ENCODE data around the gene EOMES. TPM values are rescaled to one million over a fixed set of nuclear protein-coding genes. Genes with fewer than 3 reads are reported as not detected.
"Not testable (repeated sequence)": the region's sequence is repeated elsewhere in the genome, so short reads cannot be mapped to it uniquely, and the experiment has no call there.

EOMES gene
- 1 to 10 TPM in 1 of 12 donors, under 1 TPM in 9, not detected in 2; 0.20 to 1.2 (median 0.33) TPM for polyA plus RNA-seq (ENCODE audit: insufficient read length in 12 of 12)
- long read RNA-seq, donor 1 = 0 reads
- long read RNA-seq, donor 2 = 0 reads
- long read RNA-seq, donor 3 = 0 reads
- long read RNA-seq, donor 4 = 0 reads
- long read RNA-seq, donor 5 = 0 reads
- long read RNA-seq, donor 6 = 0 reads
- long read RNA-seq, donor 7 = 0 reads
- long read RNA-seq, donor 8 = 0 reads
- long read RNA-seq, donor 9 = 0 reads
- long read RNA-seq, donor 10 = 0 reads
- long read RNA-seq, donor 11 = 0 reads

GRCh38 chr3:27721717-27722564, at the start of gene EOMES:
TSS of gene EOMES (minus strand) at chr3:27722323. CDS start at chr3:27722294, 29 bp downstream.
- DNase-seq = no peak

GRCh38 chr3:27770384-27770783, 48.3 kb upstream of the EOMES start:
- not testable (repeated sequence) for DNase-seq

DNA sequence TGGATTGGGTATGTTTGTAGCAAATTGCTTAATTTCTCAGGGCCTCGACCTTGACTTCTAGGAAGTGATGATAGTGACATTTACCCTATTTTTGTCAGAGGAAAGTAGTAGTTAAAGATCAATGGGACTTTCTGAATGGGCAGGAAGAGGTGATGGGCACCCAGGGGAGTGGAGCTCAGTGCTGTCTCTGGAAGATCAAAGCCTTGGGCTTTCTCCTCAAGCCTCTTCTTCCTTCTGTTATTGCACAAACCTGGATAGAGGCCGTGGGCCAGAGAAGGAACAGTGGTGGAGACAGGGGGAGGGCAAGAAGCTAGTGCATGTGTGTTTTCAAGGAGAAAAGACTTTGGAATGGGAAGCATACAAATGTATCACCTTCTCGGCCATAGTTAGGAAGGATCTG, 44.9 kb upstream of the EOMES start:
- no peak for DNase-seq

DNA sequence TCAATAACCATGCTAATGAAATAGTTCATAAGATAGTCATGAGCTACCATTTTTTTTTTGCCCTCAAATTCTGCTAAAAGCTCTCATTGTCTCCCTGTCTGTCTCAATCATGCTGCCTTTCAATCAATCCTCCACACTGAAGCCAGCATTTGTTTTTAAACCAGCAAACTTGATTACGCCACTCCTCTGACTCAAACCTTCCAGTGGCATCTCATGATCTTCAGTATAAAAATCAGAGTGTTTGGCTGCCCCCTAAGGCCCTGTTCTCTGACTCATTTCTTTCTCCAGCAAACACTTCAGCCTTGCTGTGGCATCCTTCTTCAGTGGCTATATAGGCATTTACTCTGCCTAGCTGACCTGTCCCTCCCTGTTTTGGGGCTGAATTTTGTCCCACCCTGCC, 36.0 kb upstream of the EOMES start:
- no peak for DNase-seq

GRCh38 chr3:27756877-27757276, 34.8 kb upstream of the EOMES start:
- no peak for DNase-seq

GRCh38 chr3:27752926-27753325, 30.8 kb upstream of the EOMES start:
- no peak for DNase-seq

GRCh38 chr3:27749643-27750042, 27.5 kb upstream of the EOMES start:
- DNase-seq = no peak

DNA sequence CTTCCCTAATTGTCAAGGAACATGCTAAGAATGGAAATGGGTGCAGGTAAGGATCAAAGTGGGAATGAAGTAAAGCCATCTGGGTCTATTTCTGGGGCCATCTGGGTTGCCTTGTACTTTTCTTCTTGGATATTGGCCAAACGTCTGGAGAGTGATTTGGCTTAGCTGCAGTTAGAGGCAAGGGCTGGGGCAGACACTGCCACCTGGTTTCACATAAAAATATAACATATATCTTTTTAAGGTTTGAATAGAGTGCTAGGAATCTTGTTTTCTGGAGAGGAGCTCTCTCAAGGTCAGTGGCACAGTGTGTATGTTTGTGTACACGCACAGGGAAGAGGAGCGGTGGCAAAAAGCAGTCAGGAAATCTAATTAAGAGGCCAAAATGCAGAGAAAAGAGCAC, 24.7 kb upstream of the EOMES start:
- DNase-seq = no peak

- DNase-seq = no peak
These were observed 18.7 kb upstream of the EOMES start for GRCh38 chr3:27740854-27741253.

- DNase-seq = no peak
These were observed 15.0 kb upstream of the EOMES start for GRCh38 chr3:27737091-27737490.

DNA sequence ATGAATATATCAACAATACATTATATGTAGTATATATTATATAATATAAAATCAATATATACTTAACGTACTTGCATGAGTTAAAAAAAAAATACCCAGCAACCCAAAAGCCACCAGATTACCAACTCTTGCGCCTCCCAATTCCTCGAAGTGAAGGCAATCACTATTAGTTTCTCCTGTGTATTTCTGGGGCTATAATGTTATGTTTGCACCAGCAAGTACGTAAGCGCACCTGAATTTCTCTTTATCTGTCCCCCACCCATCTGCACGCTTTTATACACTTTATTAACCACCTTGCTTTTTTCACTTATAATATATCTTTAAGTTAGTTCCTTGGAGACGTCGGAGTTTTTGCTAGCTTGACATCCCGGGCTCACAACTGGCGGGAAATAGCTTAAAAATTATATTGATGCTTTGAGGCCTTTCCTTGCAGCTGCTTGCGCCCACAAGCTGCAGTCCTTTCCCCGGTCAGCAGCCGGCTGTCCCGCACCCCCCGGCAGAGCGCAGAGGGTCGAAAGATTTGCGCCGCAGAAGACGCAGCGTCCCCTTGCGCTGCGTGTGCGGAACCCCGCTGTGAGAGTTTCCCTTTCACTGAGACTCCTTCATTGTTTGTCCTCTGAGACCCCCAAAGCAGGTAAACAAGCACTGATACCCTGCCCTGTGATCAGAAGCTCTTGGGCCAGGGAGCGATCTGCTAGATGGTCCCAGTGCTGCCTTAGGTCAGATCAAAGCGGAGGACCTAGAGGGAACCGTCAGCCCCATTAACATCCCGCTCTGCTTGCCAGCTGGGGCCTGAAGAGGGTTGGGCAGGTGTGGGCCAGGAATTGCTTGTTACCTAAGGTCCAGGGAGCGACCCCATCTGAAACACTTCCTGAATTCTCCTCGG, 8.9 kb upstream of the EOMES start:
- no peak for DNase-seq

GRCh38 chr3:27729748-27730611, 7.9 kb upstream of the EOMES start:
- no peak for DNase-seq

DNA sequence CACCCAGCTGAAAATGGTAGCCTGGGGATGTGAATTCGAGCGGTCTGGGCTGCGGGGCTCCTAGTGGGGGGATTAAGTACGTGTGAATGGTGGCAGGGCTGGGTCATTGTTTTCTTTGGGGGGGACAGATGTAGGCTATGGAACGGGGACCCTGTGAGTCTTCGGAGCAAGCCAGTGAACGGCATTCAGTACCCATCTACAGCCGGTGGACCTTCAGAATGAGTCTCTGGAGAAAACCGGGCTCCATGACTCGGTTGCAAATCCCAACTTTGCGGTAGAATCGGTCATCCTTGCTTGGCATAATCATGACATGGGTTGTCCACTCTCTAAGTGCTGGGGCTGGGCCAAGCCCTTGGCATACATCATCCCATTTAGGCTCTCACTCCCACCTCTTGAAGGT, 7.2 kb upstream of the EOMES start:
- DNase-seq = no peak

- DNase-seq = no peak
These were observed 6.3 kb upstream of the EOMES start for GRCh38 chr3:27728195-27729087.

DNA sequence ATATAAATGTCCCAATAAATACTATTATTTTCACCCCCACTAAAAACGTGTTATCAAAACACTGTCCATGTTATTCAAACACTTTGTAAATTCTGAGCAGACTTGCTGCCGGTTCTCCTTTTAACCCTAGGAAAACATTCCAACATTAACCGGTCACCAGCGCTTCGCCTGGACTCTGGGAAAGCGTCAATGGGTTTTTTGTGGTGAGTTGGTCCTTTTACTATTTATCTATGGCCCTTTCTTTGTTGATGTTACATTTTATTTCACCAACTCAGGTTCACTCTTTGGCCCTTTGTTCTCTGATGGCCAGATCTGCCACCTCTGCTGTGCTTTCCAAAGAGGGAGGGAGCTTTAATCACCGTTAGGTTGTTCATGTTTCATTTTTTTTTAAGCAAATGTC, 4.1 kb upstream of the EOMES start:
- no peak for DNase-seq

DNA sequence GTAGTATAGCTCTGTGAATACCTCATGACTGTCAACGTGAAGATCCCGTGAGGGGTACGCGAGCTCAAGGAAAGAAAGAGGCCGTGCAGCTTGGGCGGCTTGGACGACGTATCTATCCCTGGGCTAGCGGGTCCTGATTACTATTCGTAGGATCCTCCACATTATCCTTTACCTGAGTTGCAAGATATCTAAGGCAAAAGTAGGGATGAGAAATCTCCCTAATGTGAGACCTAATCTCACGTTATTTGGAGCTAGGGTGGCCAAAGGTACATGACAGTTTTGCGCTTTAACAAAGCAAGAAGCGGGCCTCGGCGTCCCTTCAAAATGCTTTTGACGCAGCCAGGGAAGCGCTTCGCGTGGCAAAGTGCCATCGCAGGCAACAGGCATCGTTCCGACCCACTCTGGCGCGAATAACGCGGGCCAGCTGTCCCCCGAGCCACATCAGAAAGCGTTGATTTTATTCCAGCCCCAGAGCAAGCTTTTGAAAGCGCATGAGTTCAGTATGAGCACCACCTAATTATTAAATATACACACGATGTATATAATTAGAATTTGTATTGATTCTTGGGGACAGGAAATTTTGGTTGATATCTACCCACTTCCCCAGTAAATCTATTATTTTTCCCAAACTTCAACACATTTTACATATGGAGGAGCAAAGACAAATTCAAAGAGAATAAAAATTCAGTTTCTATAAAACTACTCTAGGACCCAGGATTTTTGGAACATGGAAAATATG, 2.5 kb upstream of the EOMES start:
- no peak for DNase-seq

GRCh38 chr3:27723815-27724458, 1.8 kb upstream of the EOMES start:
- no peak for DNase-seq

DNA sequence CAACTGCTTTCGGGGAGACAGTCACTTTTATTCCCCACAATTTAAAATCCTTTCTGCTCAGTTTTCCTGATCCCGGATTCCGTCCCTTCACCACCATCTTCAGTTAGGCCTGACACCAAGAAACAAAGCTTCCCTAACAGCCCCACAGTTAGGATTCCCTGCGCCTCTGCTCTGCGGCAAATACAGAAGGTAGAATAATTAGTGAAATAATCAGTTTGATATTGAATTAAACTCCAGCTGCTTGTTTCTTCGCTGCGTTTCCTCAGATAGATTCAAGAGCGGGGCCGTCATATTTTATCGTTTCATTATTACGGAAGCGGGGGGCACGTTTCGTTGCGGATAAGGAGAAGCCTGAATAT, 1.3 kb upstream of the EOMES start:
- no peak for DNase-seq

DNA sequence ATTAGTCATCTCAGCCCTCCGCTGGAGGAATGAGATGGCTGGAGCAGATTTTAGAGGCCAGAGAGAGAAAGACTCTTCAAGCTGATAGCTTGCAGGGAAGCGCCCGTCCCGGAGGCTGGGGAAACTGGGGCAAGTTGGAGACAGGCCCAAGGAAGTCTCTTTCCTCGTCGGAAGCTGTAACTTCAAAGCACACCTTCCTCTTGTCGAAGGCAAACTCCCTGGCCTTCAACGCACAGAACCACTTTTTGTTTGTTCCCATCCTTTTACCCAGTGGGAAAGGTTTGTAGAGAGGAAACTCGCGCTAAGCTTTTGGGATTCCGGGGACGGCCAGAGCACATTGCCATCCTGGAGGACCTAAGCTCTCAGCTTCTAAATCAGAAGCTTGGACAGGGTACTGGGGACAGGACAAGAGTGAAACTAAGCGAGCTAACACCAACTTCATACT, 900 bp upstream of the EOMES start:
- DNase-seq = no peak

Data from muscle of arm (tissue), 14 donors.